Amygdala (tissue), 56 donors: Measurements from ENCODE around the gene ZNF460.
A peak's percentile ranks its signal among the peaks of the same experiment; 100 is the strongest.
"Not testable (repeated sequence)": the region's sequence is repeated elsewhere in the genome, so short reads cannot be mapped to it uniquely, and the experiment has no call there.

Experiments
- DNase-seq, 56 donors: peaks; one replicate each; lab custom pipeline; 2025; lab: John Stamatoyannopoulos, UW

The ZNF460 gene

GRCh38 chr19:57280165-57280961 is at the start of gene ZNF460:
ZNF460 (plus strand) TSS chr19:57280485; CDS start chr19:57280807, 322 bp downstream.
- peak in 55 of 56 donors; percentile 76 to 98 (median 92) for DNase-seq

- no peak for DNase-seq
Measured at GRCh38 chr19:57231686-57232085, 48.6 kb upstream of the ZNF460 start.

GRCh38 chr19:57233207-57233606 is 47.1 kb upstream of the ZNF460 start:
- no peak for DNase-seq

GRCh38 chr19:57239982-57240310 is 40.3 kb upstream of the ZNF460 start:
- DNase-seq: no peak

GRCh38 chr19:57240311-57241090 is 39.8 kb upstream of the ZNF460 start, which contains the start of gene ZNF805:
ZNF805 (plus strand) TSS chr19:57240632; CDS start chr19:57240892, 260 bp downstream.
- DNase-seq: peak; percentile 60 to 96 (median 90)

- DNase-seq: peak in 7 of 56 donors; percentile 1 to 25 (median 5)
Measured at GRCh38 chr19:57241176-57241575, 39.1 kb upstream of the ZNF460 start.

GRCh38 chr19:57242821-57243220 is 37.5 kb upstream of the ZNF460 start:
- DNase-seq: no peak

- no peak for DNase-seq
Measured at GRCh38 chr19:57244513-57244912, 35.8 kb upstream of the ZNF460 start.

- DNase-seq: no peak
Measured at GRCh38 chr19:57245066-57245465, 35.2 kb upstream of the ZNF460 start.

- no peak for DNase-seq
Measured at GRCh38 chr19:57245959-57246358, 34.3 kb upstream of the ZNF460 start.

GRCh38 chr19:57248646-57249045 is 31.6 kb upstream of the ZNF460 start:
- no peak for DNase-seq

- DNase-seq: no peak
Measured at GRCh38 chr19:57249329-57249728, 31.0 kb upstream of the ZNF460 start.

- DNase-seq: not testable (repeated sequence)
Measured at GRCh38 chr19:57253767-57254166, 26.5 kb upstream of the ZNF460 start.

- no peak for DNase-seq
Measured at GRCh38 chr19:57262044-57262443, 18.2 kb upstream of the ZNF460 start.

- DNase-seq: no peak
Measured at GRCh38 chr19:57263244-57263741, 17.0 kb upstream of the ZNF460 start.

- no peak for DNase-seq
Measured at GRCh38 chr19:57267291-57267690, 13.0 kb upstream of the ZNF460 start.

- DNase-seq: no peak
Measured at GRCh38 chr19:57269515-57270250, 10.6 kb upstream of the ZNF460 start.

GRCh38 chr19:57271280-57271679 is 9.0 kb upstream of the ZNF460 start:
- DNase-seq: no peak

GRCh38 chr19:57273014-57273413 is 7.3 kb upstream of the ZNF460 start:
- DNase-seq: no peak

GRCh38 chr19:57276430-57276829 is 3.9 kb upstream of the ZNF460 start:
- DNase-seq: no peak

GRCh38 chr19:57278481-57278880 is 1.8 kb upstream of the ZNF460 start:
- not testable (repeated sequence) for DNase-seq
